LNCAP (cell line): ENCODE measurements around the gene CRNKL1.

Experiments used
- CTCF ChIP-seq: fragments of 450-650 bp; IDR thresholded peaks from 2 replicates; pipeline ENCODE4 v1.5.1; 2017; ENCODE audit warnings: mild to moderate bottlenecking

Gene CRNKL1

DNA sequence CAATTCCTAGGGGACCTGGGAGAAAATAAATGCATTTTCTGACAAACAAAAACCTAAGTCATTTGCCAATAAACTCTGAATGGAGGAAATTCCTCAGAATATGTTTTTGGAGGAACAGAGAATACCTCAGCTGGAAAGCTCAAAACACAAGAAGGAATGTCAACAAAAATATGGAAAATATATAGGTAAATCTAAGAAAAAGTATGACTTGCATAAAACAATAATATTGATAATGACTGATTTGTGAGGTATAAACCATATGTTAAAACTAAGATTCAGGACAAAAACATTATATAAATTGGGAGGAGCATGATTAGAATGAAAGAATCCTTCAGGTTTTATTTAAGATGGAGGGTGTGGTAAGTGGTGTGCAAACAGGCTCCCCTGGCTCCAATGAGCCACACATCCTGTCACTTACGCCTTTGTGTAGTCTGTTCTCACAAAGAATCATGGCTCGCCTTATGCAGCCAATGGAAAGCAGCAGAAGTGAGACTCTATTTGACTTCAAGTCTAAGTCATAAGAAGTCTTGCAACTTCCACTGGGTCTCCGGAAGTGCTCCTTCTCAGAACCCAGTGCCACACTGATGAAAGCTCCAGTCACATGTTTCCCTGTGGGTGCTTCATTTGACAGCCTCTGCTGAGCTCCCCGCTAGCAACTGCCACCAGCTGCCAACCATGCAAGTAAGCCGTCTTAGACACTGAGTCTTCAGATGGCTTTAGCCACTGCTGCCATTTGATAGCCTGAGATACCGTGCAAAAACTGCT lies 8.2 kb upstream of the CRNKL1 start:
- TF ChIP-seq CTCF, result no peak

DNA sequence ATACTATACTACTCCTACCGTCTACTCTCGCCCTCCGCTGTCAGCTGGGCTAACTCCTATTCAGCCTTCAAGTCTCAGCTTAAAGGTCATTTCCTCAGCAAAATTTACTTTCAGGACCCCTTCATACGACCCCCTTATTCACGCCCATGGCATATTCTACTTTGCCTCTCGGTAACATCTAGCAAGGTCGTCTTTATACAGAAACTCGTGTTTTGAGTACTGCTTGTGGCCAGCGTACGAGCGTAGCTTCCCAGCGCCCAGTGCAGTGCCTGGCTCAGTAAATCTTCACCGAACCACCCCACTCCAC lies 546 bp downstream of the CRNKL1 start:
- TF ChIP-seq CTCF, result no peak

DNA sequence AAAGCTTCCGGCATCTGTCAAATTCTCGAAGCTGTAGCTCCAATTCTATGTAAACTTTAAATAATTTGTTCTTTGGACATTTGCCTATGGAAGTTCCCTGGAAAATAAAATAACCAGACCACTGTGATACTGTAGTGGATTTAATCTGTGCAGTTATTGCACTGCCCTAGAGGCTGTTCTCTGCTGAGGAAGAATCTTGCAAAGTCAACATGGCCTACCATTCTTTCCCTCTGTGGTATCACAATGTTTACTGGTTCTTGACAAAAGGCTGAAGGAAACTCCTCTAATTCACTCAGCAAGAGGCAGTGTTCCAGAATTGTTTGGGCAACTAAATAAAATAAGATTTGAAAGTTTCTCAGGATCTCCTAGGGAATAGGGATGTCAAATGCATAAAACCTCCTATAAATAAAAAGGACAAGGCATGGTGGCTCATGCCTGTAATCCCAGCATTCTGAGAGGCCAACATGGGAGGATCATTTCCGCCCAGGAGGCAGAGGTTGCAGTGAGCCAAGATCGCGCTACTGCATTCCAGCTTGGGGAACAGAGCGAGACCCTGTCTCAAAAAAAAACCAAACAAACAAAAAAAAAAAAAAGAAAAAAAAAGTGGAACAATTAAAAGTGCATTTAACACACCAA lies 12.4 kb downstream of the CRNKL1 start:
- TF ChIP-seq CTCF, result no peak

- TF ChIP-seq CTCF, result no peak
Observed at GRCh38 chr20:20038586-20038985, 13.7 kb downstream of the CRNKL1 start.

GRCh38 chr20:20037960-20038359 lies 14.3 kb downstream of the CRNKL1 start:
- TF ChIP-seq CTCF, result no peak

GRCh38 chr20:20036756-20037155 lies 15.5 kb downstream of the CRNKL1 start:
- no peak for TF ChIP-seq CTCF

DNA sequence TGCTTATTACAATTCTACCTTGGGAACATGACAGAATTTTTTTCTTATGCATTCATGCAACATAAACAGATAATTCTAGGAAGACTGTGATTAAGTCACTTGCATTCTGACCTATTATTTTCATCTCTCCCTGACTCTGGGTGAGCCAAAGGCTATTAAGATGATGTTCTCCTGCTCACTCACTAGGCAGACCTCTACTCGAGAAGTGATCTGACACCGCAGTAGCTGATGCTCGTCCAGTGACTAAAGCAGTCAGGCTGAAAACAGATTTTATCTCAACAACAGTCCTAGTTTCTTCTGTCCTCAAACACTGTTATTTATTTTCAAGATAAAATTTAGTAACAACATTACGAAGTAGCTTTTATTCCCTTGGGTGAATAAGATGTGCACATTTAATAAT lies 17.8 kb downstream of the CRNKL1 start:
- no peak for TF ChIP-seq CTCF
